BLaER1 (cell line): ENCODE measurements around the gene CPED1.

Source experiments
- H3K27ac ChIP-seq: shearing (Covaris generic); formaldehyde crosslinking; 2 replicates; pipeline ENCODE4 v1.8.1; 2022
- H3K27me3 ChIP-seq: shearing (Covaris generic); formaldehyde crosslinking; 2 replicates; pipeline ENCODE4 v1.8.1; 2022
- H3K36me3 ChIP-seq: shearing (Covaris generic); formaldehyde crosslinking; 2 replicates; pipeline ENCODE4 v1.8.1; 2022
- H3K4me1 ChIP-seq: shearing (Covaris generic); formaldehyde crosslinking; 2 replicates; pipeline ENCODE4 v1.8.1; 2022
- H3K4me2 ChIP-seq: shearing (Covaris generic); formaldehyde crosslinking; 2 replicates; pipeline ENCODE4 v1.8.1; 2022
- H3K4me3 ChIP-seq: shearing (Covaris generic); formaldehyde crosslinking; 2 replicates; pipeline ENCODE4 v1.8.1; 2022
- H3K9ac ChIP-seq: shearing (Covaris generic); formaldehyde crosslinking; 2 replicates; pipeline ENCODE4 v1.8.1; 2022
- H3K9me3 ChIP-seq: shearing (Covaris generic); formaldehyde crosslinking; 2 replicates; pipeline ENCODE4 v1.8.1; 2022
- H4K20me1 ChIP-seq: shearing (Covaris generic); formaldehyde crosslinking; 2 replicates; pipeline ENCODE4 v1.8.1; 2022
- Cebpa-rat ChIP-seq: shearing (Covaris generic); IDR thresholded peaks from 2 replicates; pipeline ENCODE4 v1.8.1; 2022

Gene CPED1

DNA sequence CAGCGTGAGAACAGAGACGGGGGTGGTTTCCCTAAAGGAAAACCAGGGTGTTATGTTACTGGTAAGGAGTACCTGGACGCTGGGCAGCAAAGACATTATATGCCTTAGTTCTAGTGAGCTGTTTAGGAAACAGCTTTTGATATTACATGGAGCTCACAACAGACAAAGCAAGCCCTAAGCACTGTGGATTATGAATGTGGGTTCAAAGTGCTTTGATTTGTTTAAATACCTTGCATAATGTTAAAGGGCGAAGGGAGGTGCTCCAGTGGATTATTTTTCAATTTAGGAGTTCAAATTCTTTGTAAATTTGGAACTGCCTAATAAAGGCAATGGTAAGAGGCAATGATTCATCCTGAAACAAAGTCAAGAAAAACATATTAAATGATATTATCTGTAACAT, 354.1 kb downstream of the CPED1 start:
- peak overlapping the region; percentile 11; the same call in 1 of the 2 replicates for H3K27ac ChIP-seq

DNA sequence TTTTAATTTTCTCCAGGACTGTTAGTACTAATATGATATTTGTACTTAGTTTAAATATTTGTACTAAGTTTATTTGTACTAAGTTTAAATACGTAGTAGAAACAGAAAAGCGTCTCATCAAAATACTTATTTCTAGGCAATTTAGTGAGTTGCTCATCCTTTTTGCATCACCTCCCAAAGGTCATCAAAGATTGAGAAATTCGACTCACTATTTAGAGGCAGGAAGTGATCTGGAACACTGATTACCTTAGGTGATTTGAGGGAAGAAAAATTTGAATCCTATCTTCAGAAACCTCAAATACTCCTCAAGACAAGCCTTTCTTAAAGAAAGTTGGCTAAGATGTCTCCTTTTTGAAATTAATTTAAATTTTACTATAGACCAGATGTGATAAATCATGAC, 354.8 kb downstream of the CPED1 start:
- peaks cover under 1% of the 10 kb centered on the region; the same call in 1 of the 2 replicates for H3K27me3 ChIP-seq
- H3K36me3 ChIP-seq: peaks cover 41% of the 10 kb centered on the region
- H3K4me3 ChIP-seq: no peak overlapping the region
- TF ChIP-seq Cebpa-rat: no peak
- H3K4me2 ChIP-seq: no peak overlapping the region
- H3K9me3 ChIP-seq: no peaks in the 10 kb centered on the region
- no peak overlapping the region for H3K9ac ChIP-seq
- H4K20me1 ChIP-seq: peaks cover 88% of the 10 kb centered on the region
- H3K27ac ChIP-seq: no peak overlapping the region
- H3K4me1 ChIP-seq: peaks cover 15% of the 10 kb centered on the region

More for the DNA sequence above, 354.1 kb downstream of the CPED1 start:
- Histone ChIP-seq H3K36me3 (peaks cover 48% of the 10 kb centered on the region), H3K27me3 (peaks cover 7% of the 10 kb centered on the region; the same call in 1 of the 2 replicates), H3K9me3 (no peaks in the 10 kb centered on the region), H3K4me2 (no peak overlapping the region), H3K4me1 (peaks cover 15% of the 10 kb centered on the region), H3K4me3 (no peak overlapping the region), H3K9ac (no peak overlapping the region), H4K20me1 (peaks cover 95% of the 10 kb centered on the region)
- TF ChIP-seq Cebpa-rat: no peak

DNA sequence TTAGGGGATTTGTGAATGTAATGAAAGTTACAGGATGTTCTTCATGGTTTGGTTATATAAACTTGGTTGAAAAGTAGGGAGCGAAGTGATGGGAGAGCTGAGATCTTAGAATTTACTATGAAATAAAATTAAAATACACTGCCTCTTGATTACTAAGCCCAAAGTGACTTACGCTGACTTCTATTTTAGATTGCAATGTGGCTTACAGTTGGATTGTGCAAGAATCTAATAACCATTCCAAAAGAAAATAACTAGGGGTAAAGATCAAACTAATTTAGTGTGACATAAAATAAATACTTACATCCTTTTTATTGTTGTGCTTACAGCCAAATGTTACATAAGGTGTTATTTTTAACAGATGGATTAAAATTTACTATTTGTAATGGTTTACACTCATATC, 355.6 kb downstream of the CPED1 start:
- peaks cover 10% of the 10 kb centered on the region for H3K4me1 ChIP-seq
- H3K9me3 ChIP-seq: no peaks in the 10 kb centered on the region
- no peak overlapping the region for H3K27ac ChIP-seq

DNA sequence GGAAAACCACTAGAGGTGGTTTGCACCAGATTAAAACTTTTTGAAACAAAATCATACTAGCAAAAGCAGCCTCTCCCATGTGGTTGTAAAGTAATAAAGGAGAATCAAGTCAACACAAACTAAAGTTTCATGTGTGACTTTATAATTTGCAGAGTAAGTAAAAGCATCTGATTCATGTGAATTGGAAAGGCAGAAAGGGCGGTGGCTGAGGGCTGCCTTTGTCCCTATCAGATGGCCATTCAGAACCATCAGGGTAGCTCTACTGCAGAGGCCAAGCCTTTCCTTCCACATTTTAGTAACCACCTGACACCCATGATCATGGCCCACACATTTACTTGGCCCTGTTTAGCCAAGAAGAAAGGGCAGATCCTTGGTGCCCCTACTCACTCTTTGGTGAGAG, 356.0 kb downstream of the CPED1 start:
- H3K9ac ChIP-seq: no peak overlapping the region
- H3K4me3 ChIP-seq: no peak overlapping the region
- no peaks in the 10 kb centered on the region for H3K27me3 ChIP-seq
- H3K27ac ChIP-seq: no peak overlapping the region
- peaks cover 6% of the 10 kb centered on the region for H3K4me1 ChIP-seq
- no peaks in the 10 kb centered on the region for H3K9me3 ChIP-seq
- H4K20me1 ChIP-seq: peaks cover 76% of the 10 kb centered on the region
- H3K36me3 ChIP-seq: peaks cover 29% of the 10 kb centered on the region
- TF ChIP-seq Cebpa-rat: no peak
- H3K4me2 ChIP-seq: no peak overlapping the region

More for the DNA sequence above, 355.6 kb downstream of the CPED1 start:
- H3K9ac ChIP-seq: no peak overlapping the region
- H3K36me3 ChIP-seq: peaks cover 33% of the 10 kb centered on the region
- H3K27me3 ChIP-seq: no peaks in the 10 kb centered on the region
- peaks cover 81% of the 10 kb centered on the region for H4K20me1 ChIP-seq
- no peak overlapping the region for H3K4me3 ChIP-seq
- TF ChIP-seq Cebpa-rat: no peak
- no peak overlapping the region for H3K4me2 ChIP-seq
